ENCODE data around the gene KRT39.
"Not testable (repeated sequence)": the region's sequence is repeated elsewhere in the genome, so short reads cannot be mapped to it uniquely, and the experiment has no call there.

GRCh38 chr17:40999563-40999962, 32.8 kb upstream of the KRT39 start, which contains the start of gene KRTAP3-2:
- not testable (repeated sequence) for TF ChIP-seq POLR2A (IDR thresholded peaks at IDR 0.05; ENCODE audit: low read length); GATA1 (IDR thresholded peaks at IDR 0.05; ENCODE audit: low read depth, low read length)
